GM21526 (cell line): ENCODE results near the gene ESPL1.

ENCODE experiments used
- ATAC-seq: cut with Tn5 transposase; IDR thresholded peaks from one replicate; pipeline ENCODE4 v1.9.1; 2021; ENCODE audit warnings: moderate library complexity; ENCODE audit not compliant: unreplicated experiment, low FRiP score

ESPL1 gene

GRCh38 chr12:53230108-53230845 is 37.8 kb upstream of the ESPL1 start:
- ATAC-seq: no peak

GRCh38 chr12:53231671-53231920 is 36.5 kb upstream of the ESPL1 start:
- ATAC-seq: no peak

GRCh38 chr12:53231921-53232645 is 36.0 kb upstream of the ESPL1 start, which contains the start of gene RARG:
TSS of gene RARG (minus strand) at chr12:53232209. CDS start at chr12:53227545, 4,664 bp downstream.
- ATAC-seq: no peak

GRCh38 chr12:53232646-53233461 is 35.2 kb upstream of the ESPL1 start:
- ATAC-seq: no peak

GRCh38 chr12:53233671-53234121 is 34.4 kb upstream of the ESPL1 start:
- no peak for ATAC-seq

GRCh38 chr12:53234271-53234914 is 33.7 kb upstream of the ESPL1 start:
- no peak for ATAC-seq

GRCh38 chr12:53235164-53235563 is 32.9 kb upstream of the ESPL1 start:
- no peak for ATAC-seq

- no peak for ATAC-seq
Measured at GRCh38 chr12:53235742-53236442, 32.2 kb upstream of the ESPL1 start.

GRCh38 chr12:53236443-53237111 is 31.5 kb upstream of the ESPL1 start:
- no peak for ATAC-seq

GRCh38 chr12:53239643-53240258 is 28.3 kb upstream of the ESPL1 start:
- ATAC-seq: no peak

GRCh38 chr12:53241623-53242412 is 26.3 kb upstream of the ESPL1 start:
- ATAC-seq: no peak

GRCh38 chr12:53244337-53244736 is 23.8 kb upstream of the ESPL1 start:
- ATAC-seq: no peak

- no peak for ATAC-seq
Measured at GRCh38 chr12:53245286-53245685, 22.8 kb upstream of the ESPL1 start.

GRCh38 chr12:53251477-53252348 is 16.4 kb upstream of the ESPL1 start:
- ATAC-seq: peak; percentile 63

GRCh38 chr12:53252349-53252916 is 15.7 kb upstream of the ESPL1 start:
- no peak for ATAC-seq

- ATAC-seq: no peak
Measured at GRCh38 chr12:53253298-53253697, 14.8 kb upstream of the ESPL1 start.
